ENCODE results near the gene BMERB1.
"Not testable (repeated sequence)": the region's sequence is repeated elsewhere in the genome, so short reads cannot be mapped to it uniquely, and the experiment has no call there.

BMERB1 gene

DNA sequence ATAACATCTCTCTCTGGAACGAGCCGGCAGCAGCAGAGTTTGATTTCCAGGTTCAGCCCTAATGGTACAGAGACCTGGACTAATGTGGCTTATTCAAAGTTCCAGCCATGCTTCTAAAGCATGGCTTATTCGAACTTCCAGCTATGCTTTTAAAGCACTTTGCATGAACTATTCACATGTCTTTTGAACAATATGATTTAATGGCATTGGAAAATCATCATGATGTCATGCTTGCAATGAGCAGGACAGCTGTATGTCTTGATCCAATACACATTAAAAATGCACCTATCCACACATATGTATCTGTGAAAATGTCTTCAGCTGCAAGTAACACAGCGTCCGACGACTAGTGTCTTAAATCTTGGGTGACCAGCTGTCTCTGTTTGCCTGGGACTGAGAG lies 122.9 kb downstream of the BMERB1 start:
- no peak for DNase-seq (ENCODE audit: low read depth, low spot score)

GRCh38 chr16:15559176-15559575 lies 124.8 kb downstream of the BMERB1 start:
- no peak for DNase-seq (ENCODE audit: low read depth, low spot score)

- no peak for DNase-seq (ENCODE audit: low read depth, low spot score)
Observed at GRCh38 chr16:15564604-15565339, 130.4 kb downstream of the BMERB1 start.

DNA sequence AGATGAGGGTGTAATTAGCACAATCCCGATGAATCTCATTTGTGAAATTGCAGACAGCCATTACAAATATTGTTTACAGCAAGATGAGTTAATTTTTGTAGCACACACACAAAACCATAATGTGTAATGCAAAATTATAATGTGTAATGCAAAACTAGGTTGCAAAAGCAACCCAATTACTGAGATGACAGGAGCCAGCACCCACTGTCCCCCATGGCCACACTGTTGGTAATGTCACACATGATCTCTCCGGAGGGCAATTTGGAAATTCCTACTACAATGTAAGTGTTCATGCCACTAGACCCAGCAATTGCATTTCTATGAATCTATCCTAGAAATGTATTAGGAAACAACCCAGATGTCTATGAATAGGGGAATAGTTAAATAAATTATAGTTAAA lies 131.7 kb downstream of the BMERB1 start:
- DNase-seq (ENCODE audit: low read depth, low spot score), result no peak

- no peak for DNase-seq (ENCODE audit: low read depth, low spot score)
Observed at GRCh38 chr16:15567823-15568222, 133.4 kb downstream of the BMERB1 start.

DNA sequence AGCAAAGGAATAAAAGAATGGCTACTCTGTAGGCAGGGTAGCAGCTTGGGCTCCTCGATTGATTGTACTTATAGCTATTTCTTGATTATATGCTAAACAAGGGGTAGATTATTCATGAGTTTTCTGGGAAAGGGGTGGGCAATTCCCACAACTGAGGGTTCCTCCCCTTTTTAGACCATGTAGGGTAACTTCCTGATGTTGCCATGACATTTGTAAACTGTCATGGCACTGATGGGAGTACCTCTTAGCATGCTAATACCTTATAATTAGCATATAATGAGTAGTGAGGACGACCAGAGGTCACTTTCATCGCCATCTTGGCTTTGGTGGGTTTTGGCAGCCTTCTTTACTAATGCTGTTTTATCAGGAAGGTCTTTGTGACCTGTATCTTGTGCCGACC lies 136.3 kb downstream of the BMERB1 start:
- DNase-seq (ENCODE audit: low read depth, low spot score), result not testable (repeated sequence)

DNA sequence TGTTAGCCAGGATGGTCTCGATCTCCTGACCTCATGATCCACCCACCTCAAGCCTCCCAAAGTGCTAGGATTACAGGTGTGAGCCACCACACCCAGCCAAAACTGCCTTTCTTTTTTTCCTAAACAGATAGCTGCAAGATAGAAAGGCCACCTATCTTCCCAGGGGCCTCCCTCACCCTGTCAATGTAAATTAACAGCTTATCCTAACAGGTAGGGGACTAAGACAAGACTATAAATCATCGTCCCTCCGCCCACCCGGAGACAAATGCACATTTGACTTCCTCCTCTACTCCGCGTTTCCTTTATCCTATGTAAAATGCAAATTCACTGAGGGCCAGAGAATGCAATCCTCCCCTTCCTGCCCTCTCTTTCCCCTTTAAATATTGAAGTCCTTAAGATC lies 137.2 kb downstream of the BMERB1 start:
- no peak for DNase-seq (ENCODE audit: low read depth, low spot score)

DNA sequence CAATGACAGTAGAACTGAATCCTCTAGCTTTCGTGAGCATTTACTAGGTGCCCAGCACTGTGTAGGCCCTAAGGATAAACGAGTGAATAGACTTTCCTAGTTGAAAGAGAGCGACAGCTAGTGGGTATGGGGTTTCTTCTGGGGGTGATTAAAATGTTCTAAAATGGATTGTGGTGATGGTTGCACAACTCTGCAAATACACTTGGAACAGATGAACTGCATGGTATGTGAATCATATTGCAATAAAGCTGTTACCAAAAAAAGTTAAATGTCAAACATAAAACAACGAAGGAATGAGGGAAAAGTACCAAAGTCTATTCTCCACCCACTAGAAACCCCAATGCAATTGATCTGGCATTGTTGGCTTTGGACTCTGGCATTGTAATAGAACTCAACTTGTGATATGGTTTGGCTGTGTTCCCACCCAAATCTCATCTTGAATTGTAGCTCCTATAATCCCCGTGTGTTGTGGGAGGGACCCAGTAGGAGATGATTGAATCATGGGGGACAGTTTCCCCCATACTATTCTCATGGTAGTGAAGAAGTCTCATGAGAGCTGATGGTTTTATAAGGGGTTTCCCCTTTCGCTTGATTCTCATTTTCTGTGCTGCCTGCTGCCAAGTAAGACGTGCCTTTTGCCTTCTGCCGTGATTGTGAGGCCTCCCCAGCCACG lies 138.1 kb downstream of the BMERB1 start:
- DNase-seq (ENCODE audit: low read depth, low spot score), result no peak

DNA sequence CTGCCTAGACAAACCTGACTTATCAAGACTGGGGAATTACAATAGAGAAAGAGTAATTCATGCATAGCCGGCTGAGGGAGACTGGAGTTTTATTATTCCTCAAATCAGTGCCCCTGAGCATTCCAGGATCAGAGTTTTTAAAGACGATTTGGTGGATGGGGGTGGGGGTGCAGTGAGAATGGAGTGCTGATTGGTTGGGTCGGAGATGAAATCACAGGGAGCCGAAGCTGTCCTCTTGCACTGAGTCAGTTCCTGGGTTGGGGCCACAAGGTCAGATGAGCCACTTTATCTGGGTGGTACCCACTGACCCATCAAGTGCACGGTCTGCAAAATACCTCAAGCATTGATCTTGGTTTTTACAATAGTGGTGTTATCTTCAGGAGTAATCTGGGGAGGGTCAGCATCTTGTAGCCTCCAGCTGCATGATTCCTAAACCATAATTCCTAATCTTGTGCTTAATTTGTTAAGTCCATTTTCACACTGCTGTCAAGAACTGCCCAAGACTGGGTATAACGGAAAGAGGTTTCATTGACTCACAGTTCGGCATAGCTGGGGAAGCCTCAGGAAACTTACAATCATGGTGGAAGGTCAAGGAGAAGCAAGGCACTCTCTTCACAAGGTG lies 139.0 kb downstream of the BMERB1 start:
- no peak for DNase-seq (ENCODE audit: low read depth, low spot score)

DNA sequence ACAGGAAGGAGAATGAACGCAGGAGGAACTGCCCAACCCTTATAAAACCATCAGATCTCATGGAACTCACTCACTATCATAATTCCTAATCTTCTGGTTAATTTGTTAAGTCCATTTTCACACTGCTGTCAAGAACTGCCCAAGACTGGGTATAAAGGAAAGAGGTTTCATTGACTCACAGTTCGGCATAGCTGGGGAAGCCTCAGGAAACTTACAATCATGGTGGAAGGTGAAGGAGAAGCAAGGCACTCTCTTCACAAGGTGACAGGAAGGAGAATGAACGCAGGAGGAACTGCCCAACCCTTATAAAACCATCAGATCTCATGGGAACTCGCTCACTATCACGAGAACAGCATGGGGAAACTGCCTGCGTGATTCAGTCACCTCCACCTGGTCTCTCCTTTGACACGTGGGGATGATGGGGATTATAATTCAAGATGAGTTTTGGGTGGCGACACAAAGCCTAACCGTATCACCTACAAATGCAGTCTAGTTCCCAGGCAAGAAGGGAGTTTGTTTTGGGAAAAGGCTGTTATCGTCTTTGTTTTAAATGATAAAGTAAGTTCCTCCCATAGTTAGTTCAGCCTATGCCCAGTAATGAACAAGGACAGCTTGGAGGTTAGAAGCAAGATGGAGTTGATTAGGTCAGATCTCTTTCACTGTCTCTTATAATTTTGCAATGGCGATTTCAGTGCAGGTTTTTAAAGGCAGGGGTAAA lies 139.7 kb downstream of the BMERB1 start:
- DNase-seq (ENCODE audit: low read depth, low spot score), result not testable (repeated sequence)

- DNase-seq (ENCODE audit: low read depth, low spot score), result no peak
Observed at GRCh38 chr16:15574614-15574948, 140.2 kb downstream of the BMERB1 start.

DNA sequence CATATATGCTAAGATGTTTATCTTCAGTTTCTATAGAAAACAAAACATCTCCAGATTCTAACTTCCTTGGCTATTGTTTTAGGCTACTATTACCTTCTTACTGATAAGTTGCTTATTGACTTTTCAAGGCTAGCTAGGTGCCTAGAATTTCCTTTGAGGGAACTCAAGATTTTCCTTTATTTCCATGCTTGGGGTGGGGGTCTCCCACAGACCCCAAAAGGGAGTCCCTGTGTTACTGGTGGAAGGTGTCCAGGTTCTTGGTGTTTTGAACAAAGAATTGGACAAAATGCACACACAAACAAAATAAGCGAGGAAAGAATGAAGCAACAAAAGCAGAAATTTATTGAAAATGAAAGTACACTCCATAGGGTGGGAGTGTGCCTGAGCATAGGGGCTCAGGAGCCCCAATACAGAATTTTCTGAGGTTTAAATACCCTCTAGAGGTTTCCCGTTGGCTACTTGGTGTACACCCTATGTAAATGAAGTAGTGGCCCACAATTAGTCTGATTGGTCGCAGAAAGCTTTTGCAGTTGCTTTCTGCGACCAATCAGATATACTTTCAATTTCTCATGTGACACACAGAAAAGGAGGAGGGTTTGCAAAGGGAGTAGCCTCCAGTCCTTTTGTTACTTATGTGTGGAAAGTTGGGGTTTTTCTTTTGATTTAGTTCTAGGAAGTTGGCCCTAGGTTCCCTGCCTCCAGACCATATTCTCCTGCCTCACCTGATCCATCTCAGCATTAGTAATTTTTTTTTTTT lies 141.1 kb downstream of the BMERB1 start:
- no peak for DNase-seq (ENCODE audit: low read depth, low spot score)

- DNase-seq (ENCODE audit: low read depth, low spot score), result no peak
Observed at GRCh38 chr16:15576960-15577958, 142.9 kb downstream of the BMERB1 start.

DNA sequence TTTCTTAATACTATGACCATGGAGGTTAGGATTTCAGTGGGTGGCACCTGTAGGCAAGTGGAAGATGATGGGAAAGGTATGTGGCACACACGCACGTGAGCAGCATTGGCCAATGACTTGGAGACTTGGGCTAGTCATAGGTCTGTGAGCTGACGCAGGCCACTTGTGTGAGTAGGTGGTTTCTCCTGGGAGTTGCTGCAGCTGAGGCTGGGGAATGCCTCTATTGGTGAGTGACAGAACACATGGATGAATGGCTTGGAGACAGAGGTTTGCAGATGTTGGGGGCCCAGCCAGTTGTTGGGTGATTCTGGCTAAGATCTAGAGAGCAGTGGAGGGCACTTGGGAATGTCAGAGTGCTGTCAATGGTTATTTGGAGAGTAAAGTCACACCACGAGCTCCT lies 144.4 kb downstream of the BMERB1 start:
- DNase-seq (ENCODE audit: low read depth, low spot score), result no peak

GRCh38 chr16:15581127-15581815 lies 146.9 kb downstream of the BMERB1 start:
- no peak for DNase-seq (ENCODE audit: low read depth, low spot score)

DNA sequence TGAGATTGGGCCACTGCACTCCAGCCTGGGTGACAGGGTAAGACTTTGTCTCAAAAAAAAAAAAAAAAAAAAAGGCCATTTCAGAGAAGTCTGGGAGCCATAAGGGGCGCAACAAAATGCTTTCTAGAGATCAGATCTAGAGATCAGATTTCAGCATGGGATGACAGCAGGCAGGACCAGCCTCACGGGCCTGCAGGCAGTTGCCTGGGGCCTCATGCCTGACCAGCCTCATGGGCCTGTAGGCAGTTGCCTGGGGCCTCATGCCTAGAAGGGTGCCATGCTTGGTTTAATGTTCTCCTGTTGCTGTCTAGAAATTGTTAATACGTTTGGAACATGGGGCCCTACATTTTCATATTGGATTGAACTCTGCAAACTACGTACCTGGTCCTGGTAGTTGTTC lies 149.1 kb downstream of the BMERB1 start:
- no peak for DNase-seq (ENCODE audit: low read depth, low spot score)

DNA sequence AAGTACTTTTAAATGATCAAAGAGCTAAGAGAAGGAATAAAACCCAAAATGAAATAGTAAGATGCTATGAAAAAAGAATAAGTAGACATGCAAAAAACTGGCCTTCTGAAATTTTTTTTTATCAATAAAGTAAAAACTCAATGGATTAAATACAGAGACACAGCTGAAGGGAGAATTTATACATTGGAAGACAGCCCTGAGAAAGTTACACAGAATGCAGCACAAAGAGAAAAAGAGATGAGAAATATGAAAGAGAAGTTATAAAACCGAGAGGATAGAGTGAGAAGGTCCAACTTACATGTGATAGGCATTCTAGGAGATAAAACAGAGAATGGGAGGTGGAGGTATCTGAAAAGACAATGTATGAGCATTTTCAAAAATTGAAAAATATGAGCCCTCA lies 151.6 kb downstream of the BMERB1 start:
- no peak for DNase-seq (ENCODE audit: low read depth, low spot score)

GRCh38 chr16:15586716-15587115 lies 152.3 kb downstream of the BMERB1 start:
- DNase-seq (ENCODE audit: low read depth, low spot score), result no peak

DNA sequence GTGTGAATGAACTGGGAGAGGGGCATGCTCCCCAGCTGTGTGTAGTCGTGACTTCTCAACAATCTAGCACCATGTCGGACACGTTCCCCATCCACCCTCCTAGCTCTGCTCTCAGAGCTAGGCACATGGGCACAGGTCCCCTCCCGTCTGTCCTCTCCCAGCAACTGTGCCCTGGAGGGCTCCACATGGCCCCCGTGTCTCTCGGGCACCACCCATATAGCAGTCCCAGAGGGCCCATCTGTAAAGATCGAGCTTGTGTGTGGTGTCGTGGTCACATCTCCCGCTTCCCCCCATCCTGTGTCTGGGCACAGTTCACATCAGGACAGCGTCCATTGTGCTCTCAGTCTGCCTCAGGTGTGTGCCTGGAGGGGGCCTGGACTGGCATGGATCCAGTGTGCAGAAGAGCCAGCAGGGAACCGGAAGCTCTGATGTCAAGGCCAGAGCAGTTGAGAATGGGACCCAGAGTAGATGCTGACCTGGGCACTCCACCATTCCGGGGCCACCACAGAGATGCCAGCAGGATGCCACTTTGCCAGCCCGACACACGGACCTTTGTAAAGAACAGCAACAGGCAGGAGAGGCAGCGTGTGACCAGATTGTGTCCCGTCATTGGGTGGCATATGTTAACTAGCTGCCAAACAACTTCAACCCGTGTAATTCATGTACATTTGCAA lies 152.9 kb downstream of the BMERB1 start:
- no peak for DNase-seq (ENCODE audit: low read depth, low spot score)

Measured in brain pericyte (primary cell).